HG03108 (cell line): ENCODE data around the gene PEAK1.
A peak's percentile ranks its signal among the peaks of the same experiment; 100 is the strongest.

Experiments
- ATAC-seq: cut with Tn5 transposase; IDR thresholded peaks from one replicate; pipeline ENCODE4 v1.9.1; 2021; ENCODE audit warnings: moderate library complexity; ENCODE audit not compliant: unreplicated experiment

PEAK1 gene

GRCh38 chr15:77419836-77420609 is at the start of gene PEAK1:
Gene PEAK1, minus strand, starts transcription at chr15:77420104. Its CDS starts 238,178 bp downstream, at chr15:77181926.
- peak; percentile 84 for ATAC-seq

GRCh38 chr15:77468896-77469295 is 49.0 kb upstream of the PEAK1 start:
- ATAC-seq: no peak

- ATAC-seq: no peak
Observed at GRCh38 chr15:77466521-77466920, 46.6 kb upstream of the PEAK1 start.

DNA sequence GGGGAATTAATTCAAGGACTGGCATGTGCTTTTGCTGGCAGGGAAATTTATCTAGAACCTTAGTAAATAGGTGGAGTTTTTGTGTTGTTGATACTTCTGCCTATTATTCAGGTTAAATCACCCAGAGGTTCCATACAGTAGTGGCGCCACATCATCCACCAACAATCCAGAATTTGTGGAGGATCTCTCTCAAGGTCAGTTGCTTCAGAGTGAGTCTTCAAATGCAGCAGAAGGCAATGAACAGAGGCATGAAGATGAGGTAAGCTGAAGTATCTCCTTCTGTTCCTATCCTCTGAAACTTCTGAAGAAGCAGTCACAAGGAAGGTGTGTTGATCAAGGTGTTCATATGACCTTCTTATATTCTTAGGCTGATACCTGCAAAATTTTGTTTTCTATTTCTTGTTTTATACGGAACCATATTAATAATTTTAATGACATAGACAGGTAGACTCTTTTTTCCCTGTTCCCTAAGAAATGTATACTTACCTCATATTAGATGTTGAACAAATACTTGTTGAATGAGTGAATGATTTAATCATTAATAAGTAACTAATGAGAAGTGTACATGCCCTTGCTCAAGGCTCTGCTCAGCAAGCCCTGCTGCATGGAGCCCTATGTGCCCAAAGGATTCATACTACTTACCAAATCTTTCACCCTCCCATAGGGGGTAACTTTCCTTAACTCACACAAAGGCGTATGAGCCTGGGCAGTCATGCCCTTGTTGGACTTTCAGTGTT is 44.4 kb upstream of the PEAK1 start:
- no peak for ATAC-seq

GRCh38 chr15:77461486-77461885 is 41.6 kb upstream of the PEAK1 start:
- ATAC-seq: no peak

GRCh38 chr15:77459031-77459430 is 39.1 kb upstream of the PEAK1 start:
- no peak for ATAC-seq

- no peak for ATAC-seq
Observed at GRCh38 chr15:77457905-77458265, 38.0 kb upstream of the PEAK1 start.

DNA sequence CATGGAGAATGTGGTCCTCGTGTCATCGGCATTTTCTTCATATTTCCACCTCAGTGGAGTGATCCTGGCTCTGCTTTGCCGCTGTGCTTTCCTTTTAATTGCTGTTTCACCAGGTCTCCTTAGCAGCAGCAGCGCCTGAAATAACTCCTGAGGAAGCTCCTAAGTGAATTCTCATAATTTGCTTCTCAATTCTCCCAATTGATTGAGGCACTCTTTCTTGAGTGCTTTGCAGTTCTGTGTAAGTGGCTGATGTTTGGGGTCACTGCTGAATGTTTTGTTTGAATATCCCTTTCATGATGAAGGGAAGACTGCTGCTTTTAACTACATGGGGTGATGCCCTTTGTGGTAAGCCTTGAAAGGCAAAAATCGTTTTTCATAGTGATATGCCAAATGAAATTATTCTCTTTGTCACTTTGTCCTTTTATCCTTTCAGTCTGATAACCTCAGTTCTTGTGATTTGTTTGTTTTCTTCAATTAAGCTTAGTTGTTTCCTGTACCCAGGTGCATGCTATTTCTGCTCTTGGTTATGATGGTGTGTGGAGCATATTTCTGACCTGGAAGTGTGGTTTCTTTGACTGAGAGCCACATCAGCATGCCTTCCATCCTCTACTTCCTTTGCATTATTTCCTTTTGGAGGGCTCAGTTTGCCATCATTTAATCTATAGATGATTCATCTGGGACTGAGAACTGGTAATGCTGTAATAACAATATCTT is 37.4 kb upstream of the PEAK1 start:
- no peak for ATAC-seq

- ATAC-seq: no peak
Observed at GRCh38 chr15:77456746-77457145, 36.8 kb upstream of the PEAK1 start.

DNA sequence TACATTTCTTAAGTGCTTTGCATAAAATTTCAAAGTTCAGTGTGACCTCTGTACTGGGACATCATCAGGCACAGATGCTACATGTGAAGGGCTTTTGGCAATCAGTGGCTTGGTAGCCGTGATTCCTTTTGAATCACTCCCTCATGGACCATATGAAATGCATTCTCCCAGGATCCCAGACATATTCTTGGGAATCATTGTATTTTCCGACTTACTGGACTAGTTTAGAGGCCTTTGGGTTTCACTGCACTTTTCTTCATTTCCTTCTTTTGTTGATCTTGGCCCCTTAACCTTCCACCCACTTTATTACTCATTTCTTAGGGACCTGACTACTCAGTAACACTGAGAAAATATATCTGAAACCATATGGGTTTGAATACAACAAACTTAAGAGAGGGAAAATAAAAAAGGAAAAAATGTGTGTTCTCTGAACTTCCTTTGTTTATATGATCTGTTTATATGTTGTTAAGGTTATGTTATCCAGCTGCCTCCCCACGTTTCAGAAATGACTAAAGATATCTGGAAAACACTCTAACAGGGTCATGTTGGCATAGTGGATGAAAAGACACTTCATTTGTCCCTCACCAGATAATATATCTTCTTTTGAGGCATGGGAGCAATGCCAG is 35.9 kb upstream of the PEAK1 start:
- no peak for ATAC-seq

- no peak for ATAC-seq
Observed at GRCh38 chr15:77454951-77455350, 35.0 kb upstream of the PEAK1 start.

- ATAC-seq: no peak
Observed at GRCh38 chr15:77454265-77454664, 34.4 kb upstream of the PEAK1 start.

- ATAC-seq: no peak
Observed at GRCh38 chr15:77446840-77447390, 27.0 kb upstream of the PEAK1 start.

DNA sequence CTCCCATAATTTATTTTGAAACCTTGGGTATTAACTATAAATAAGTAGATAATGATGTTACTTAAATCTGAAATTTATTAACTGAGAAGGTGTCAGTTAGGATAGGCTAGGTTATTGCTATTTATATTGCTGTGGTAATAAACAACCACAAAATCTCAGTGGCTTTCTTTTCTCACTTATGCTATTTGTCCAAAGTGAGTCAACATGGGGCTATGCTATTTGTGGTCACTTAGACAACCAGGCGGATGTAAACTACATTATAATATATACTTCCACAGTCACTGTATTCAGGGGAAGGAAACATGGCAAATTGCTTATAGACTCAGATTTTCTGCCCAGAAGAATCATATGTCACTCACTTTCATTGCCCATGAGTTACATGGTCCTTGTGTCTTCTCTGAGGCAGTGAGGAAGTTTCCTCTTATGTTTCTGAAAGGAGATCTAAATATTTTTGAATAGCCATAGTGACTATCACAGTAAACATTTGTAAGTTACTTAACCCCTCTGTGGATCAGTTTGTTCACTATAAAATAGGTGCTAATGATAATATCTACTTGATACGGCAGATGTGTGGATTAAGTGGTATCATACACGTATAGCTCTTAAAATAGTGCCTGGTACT is 20.6 kb upstream of the PEAK1 start:
- ATAC-seq: peak; percentile 83

GRCh38 chr15:77437264-77437663 is 17.4 kb upstream of the PEAK1 start:
- ATAC-seq: no peak

- no peak for ATAC-seq
Observed at GRCh38 chr15:77436822-77437221, 16.9 kb upstream of the PEAK1 start.

DNA sequence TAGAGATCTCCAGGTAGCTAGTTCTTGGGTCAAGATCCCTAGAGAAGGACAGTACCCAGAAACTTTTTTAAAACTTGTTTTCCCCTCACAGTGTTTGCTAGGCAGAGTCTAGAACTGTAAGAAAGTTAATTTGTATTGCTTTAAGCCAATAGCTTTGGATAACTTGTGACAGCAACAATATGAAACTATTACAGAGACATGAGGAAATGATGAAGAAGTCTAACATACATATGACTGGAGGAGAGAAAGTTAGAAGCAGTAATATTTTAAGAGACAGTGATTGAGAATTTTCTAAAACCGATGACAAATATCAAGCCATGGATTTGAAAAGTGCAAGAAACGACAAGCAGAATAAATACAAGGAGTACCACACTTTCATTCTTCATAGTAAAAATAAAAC is 10.7 kb upstream of the PEAK1 start:
- ATAC-seq: no peak

GRCh38 chr15:77430213-77430612 is 10.3 kb upstream of the PEAK1 start:
- no peak for ATAC-seq

DNA sequence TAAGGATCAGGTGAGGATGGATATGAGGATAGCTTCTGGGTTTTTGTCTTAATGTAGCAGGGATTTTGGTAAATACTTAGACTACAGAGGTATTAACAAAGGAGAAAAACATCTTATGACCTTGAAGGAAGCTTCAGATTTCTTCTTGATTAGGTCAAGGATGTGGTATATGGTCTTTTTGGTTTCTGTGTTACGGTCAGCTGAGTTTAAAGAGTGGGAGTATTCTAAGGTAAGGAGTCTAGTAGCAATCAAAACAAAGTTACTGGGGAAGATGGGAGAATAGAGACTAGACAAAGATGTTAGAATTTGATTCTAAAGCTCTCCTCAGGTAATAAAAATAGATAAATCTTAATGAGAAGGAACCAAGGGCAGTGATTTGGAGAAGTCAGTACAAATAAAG is 7.0 kb upstream of the PEAK1 start:
- ATAC-seq: peak; percentile 63

- no peak for ATAC-seq
Observed at GRCh38 chr15:77426377-77426776, 6.5 kb upstream of the PEAK1 start.

DNA sequence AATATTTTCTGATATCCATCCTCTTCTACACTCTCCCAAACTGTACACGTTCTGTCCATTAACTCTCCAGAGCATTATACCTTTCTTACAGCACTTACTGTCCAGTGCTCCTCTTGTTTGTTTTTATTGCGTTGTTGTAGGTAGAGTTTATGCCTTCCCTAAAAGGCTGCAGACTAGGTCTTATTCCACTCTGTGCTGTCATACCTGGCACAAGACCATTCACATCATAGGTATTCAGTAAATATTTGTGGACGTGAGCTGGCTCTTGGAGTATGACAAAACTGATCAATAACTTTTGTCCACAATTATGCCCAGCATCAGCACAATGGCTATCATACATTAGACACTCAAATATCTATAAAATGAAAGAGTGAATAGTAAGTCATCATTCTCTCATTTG is 5.2 kb upstream of the PEAK1 start:
- ATAC-seq: no peak
